NCI-H2029 (cell line): ENCODE results near the gene GNAI2.
A peak's percentile ranks its signal among the peaks of the same experiment; 100 is the strongest.
"Not testable (repeated sequence)": the region's sequence is repeated elsewhere in the genome, so short reads cannot be mapped to it uniquely, and the experiment has no call there.

Source experiments
- DNase-seq: peaks from one replicate; lab custom pipeline; 2025; lab: John Stamatoyannopoulos, UW

Gene GNAI2

GRCh38 chr3:50264383-50264963 lies 28.5 kb downstream of the GNAI2 start:
- no peak for DNase-seq

- DNase-seq = no peak
Measured at GRCh38 chr3:50264964-50265485, 29.0 kb downstream of the GNAI2 start.

GRCh38 chr3:50265571-50265970 lies 29.6 kb downstream of the GNAI2 start:
- DNase-seq = no peak

GRCh38 chr3:50266017-50266416 lies 30.0 kb downstream of the GNAI2 start:
- no peak for DNase-seq

- no peak for DNase-seq
Measured at GRCh38 chr3:50266836-50267235, 30.8 kb downstream of the GNAI2 start.

GRCh38 chr3:50267280-50267913 lies 31.4 kb downstream of the GNAI2 start:
- no peak for DNase-seq

GRCh38 chr3:50268276-50268675 lies 32.3 kb downstream of the GNAI2 start:
- DNase-seq = no peak

- DNase-seq = no peak
Measured at GRCh38 chr3:50268703-50269451, 32.9 kb downstream of the GNAI2 start, which contains the start of gene SEMA3B. Gene SEMA3B, plus strand, starts transcription at chr3:50269147. Its CDS starts 94 bp downstream, at chr3:50269241.

GRCh38 chr3:50269460-50269859 lies 33.5 kb downstream of the GNAI2 start:
- no peak for DNase-seq

- DNase-seq = no peak
Measured at GRCh38 chr3:50269977-50270413, 34.0 kb downstream of the GNAI2 start.

GRCh38 chr3:50270422-50271224 lies 34.6 kb downstream of the GNAI2 start:
- DNase-seq = no peak

- no peak for DNase-seq
Measured at GRCh38 chr3:50271314-50271936, 35.4 kb downstream of the GNAI2 start.

- not testable (repeated sequence) for DNase-seq
Measured at GRCh38 chr3:50272538-50272910, 36.5 kb downstream of the GNAI2 start.

GRCh38 chr3:50272911-50273688 lies 37.1 kb downstream of the GNAI2 start:
- DNase-seq = peak; percentile 34

GRCh38 chr3:50273689-50274065 lies 37.7 kb downstream of the GNAI2 start:
- no peak for DNase-seq

GRCh38 chr3:50274371-50275104 lies 38.5 kb downstream of the GNAI2 start:
- DNase-seq = peak; percentile 28

- DNase-seq = no peak
Measured at GRCh38 chr3:50275141-50275995, 39.4 kb downstream of the GNAI2 start.

GRCh38 chr3:50275996-50276761 lies 40.2 kb downstream of the GNAI2 start:
- no peak for DNase-seq

GRCh38 chr3:50276762-50277101 lies 40.7 kb downstream of the GNAI2 start:
- no peak for DNase-seq
